ENCODE results near the gene SPIC. TPM values are rescaled to one million over a fixed set of nuclear protein-coding genes. Genes with fewer than 3 reads are reported as not detected.

SPIC gene
- polyA plus RNA-seq, 1 donor (not counting 4 experiments of a cell fraction or from before 2014, with no cell fraction given), result not detected

- dilution Hi-C loops (cut with MboI; ENCODE audit: extremely low pct_ligation_motif_present, low sequenced_read_pairs), result no loop called here
- Histone ChIP-seq H3K36me3 (ENCODE audit: control insufficient read depth in 2 of 2, extremely low read depth in 1 of 2, insufficient read depth in 2 of 2, low read length in 2 of 2) (no peaks in the 10 kb centered on the region), H3K4me1 (ENCODE audit: control insufficient read depth, extremely low read depth, insufficient read depth, low read length) (no peaks in the 10 kb centered on the region), H4K20me1 (ENCODE audit: control insufficient read depth, extremely low read depth, insufficient read depth, low read length) (no peaks in the 10 kb centered on the region), H2AFZ (ENCODE audit: control insufficient read depth, low read length) (no peak overlapping the region), H3K9ac (ENCODE audit: control insufficient read depth, extremely low read depth, insufficient read depth, low read length) (no peak overlapping the region), H3K27me3 (ENCODE audit: control insufficient read depth, extremely low read depth, insufficient read depth, low read length) (no peaks in the 10 kb centered on the region), H3K4me2 (ENCODE audit: control insufficient read depth, extremely low read depth, insufficient read depth, low read depth, low read length) (no peak overlapping the region), H3K27ac (ENCODE audit: control insufficient read depth, insufficient read depth, low read length) (no peak overlapping the region), H3K9me3 (ENCODE audit: control insufficient read depth, low read depth, low read length) (no peaks in the 10 kb centered on the region), H3K4me3 (ENCODE audit: control insufficient read depth in 2 of 3, extremely low read depth in 1 of 3, insufficient read depth in 2 of 3, low read depth in 1 of 3, low read length in 3 of 3) (no peak overlapping the region), H3K79me2 (ENCODE audit: control insufficient read depth, insufficient read depth, low read length) (no peaks in the 10 kb centered on the region), H3K9me1 (ENCODE audit: control insufficient read depth, extremely low read depth, insufficient read depth, low read length) (no peaks in the 10 kb centered on the region)
- no peak for DNase-seq (ENCODE audit: low read depth, low spot score)
- TF ChIP-seq EZH2 (IDR thresholded peaks at IDR 0.05; ENCODE audit: low read length) (no peak), CTCF (optimal IDR thresholded peaks at IDR 0.05 in 1 of 3, IDR thresholded peaks at IDR 0.05 in 1 of 3, conservative IDR thresholded peaks at IDR 0.05 in 1 of 3; ENCODE audit: extremely low read depth in 1 of 3, insufficient read depth in 2 of 3, low read length in 3 of 3) (no peak)
- FAIRE-seq, result no peak
Observed at GRCh38 chr12:101475751-101476305, 692 bp downstream of the SPIC start.

- DNase-seq (ENCODE audit: low read depth, low spot score) (no peak), FAIRE-seq (no peak)
- H3K4me3 ChIP-seq (ENCODE audit: control insufficient read depth in 2 of 3, extremely low read depth in 1 of 3, insufficient read depth in 2 of 3, low read depth in 1 of 3, low read length in 3 of 3), result no peak overlapping the region
- TF ChIP-seq EZH2 (IDR thresholded peaks at IDR 0.05; ENCODE audit: low read length) (no peak), CTCF (optimal IDR thresholded peaks at IDR 0.05 in 1 of 3, IDR thresholded peaks at IDR 0.05 in 1 of 3, conservative IDR thresholded peaks at IDR 0.05 in 1 of 3; ENCODE audit: extremely low read depth in 1 of 3, insufficient read depth in 2 of 3, low read length in 3 of 3) (no peak)
- H3K27me3 ChIP-seq (ENCODE audit: control insufficient read depth, extremely low read depth, insufficient read depth, low read length), result no peaks in the 10 kb centered on the region
- H3K27ac ChIP-seq (ENCODE audit: control insufficient read depth, insufficient read depth, low read length), result no peak overlapping the region
- H3K9ac ChIP-seq (ENCODE audit: control insufficient read depth, extremely low read depth, insufficient read depth, low read length), result no peak overlapping the region
- no peaks in the 10 kb centered on the region for H3K9me1 ChIP-seq (ENCODE audit: control insufficient read depth, extremely low read depth, insufficient read depth, low read length)
- no peak overlapping the region for H2AFZ ChIP-seq (ENCODE audit: control insufficient read depth, low read length)
- H3K4me2 ChIP-seq (ENCODE audit: control insufficient read depth, extremely low read depth, insufficient read depth, low read depth, low read length), result no peak overlapping the region
- no peaks in the 10 kb centered on the region for H3K9me3 ChIP-seq (ENCODE audit: control insufficient read depth, low read depth, low read length)
- no peaks in the 10 kb centered on the region for H3K79me2 ChIP-seq (ENCODE audit: control insufficient read depth, insufficient read depth, low read length)
- H4K20me1 ChIP-seq (ENCODE audit: control insufficient read depth, extremely low read depth, insufficient read depth, low read length), result no peaks in the 10 kb centered on the region
- no peaks in the 10 kb centered on the region for H3K4me1 ChIP-seq (ENCODE audit: control insufficient read depth, extremely low read depth, insufficient read depth, low read length)
- no peaks in the 10 kb centered on the region for H3K36me3 ChIP-seq (ENCODE audit: control insufficient read depth in 2 of 2, extremely low read depth in 1 of 2, insufficient read depth in 2 of 2, low read length in 2 of 2)
- dilution Hi-C loops (cut with MboI; ENCODE audit: extremely low pct_ligation_motif_present, low sequenced_read_pairs), result no loop called here
Observed at GRCh38 chr12:101480849-101481248, 5.7 kb downstream of the SPIC start.
